Hematopoietic multipotent progenitor cell treated with erythropoietin and hydrocortisone succinate and interleukin-3 and kit ligand, for 4 days (in vitro differentiated cells): ENCODE data around the gene PRSS23.
A peak's percentile ranks its signal among the peaks of the same experiment; 100 is the strongest.
"Not testable (repeated sequence)": the region's sequence is repeated elsewhere in the genome, so short reads cannot be mapped to it uniquely, and the experiment has no call there.

Experiments used
- DNase-seq: peaks from one replicate; pipeline ENCODE4 v3.0.0-alpha.2; 2015

Gene PRSS23

GRCh38 chr11:86816251-86816726, 15.9 kb downstream of the PRSS23 start:
- no peak for DNase-seq

GRCh38 chr11:86818462-86819192, 18.3 kb downstream of the PRSS23 start:
- peak; percentile 87 for DNase-seq

GRCh38 chr11:86824139-86824538, 23.8 kb downstream of the PRSS23 start:
- DNase-seq: not testable (repeated sequence)

- DNase-seq: not testable (repeated sequence)
Observed at GRCh38 chr11:86834376-86834775, 34.0 kb downstream of the PRSS23 start.

- not testable (repeated sequence) for DNase-seq
Observed at GRCh38 chr11:86844762-86845508, 44.6 kb downstream of the PRSS23 start.

- no peak for DNase-seq
Observed at GRCh38 chr11:86848132-86848531, 47.8 kb downstream of the PRSS23 start.

GRCh38 chr11:86849679-86850078, 49.3 kb downstream of the PRSS23 start:
- DNase-seq: no peak
